Gastroesophageal sphincter (tissue), 3 donors: ENCODE measurements around the gene WDFY1.

Experiments used
- CTCF ChIP-seq, 4 experiments: fragments of 200-600 bp in 2 of 4; fragments of 450-650 bp in 2 of 4; sonication (generic) in 1 of 4; IDR thresholded peaks; one replicate each; pipeline ENCODE4 v1.5.1; 2017 to 2019; ENCODE audit warnings: antibody characterized with exemption in 4 of 4, mild to moderate bottlenecking in 2 of 4, moderate library complexity in 2 of 4
- POLR2A ChIP-seq, 2 donors: fragments of 450-650 bp; IDR thresholded peaks; one replicate each; pipeline ENCODE4 v1.6.1; 2017; ENCODE audit warnings: antibody characterized with exemption in 2 of 2, mild to moderate bottlenecking in 2 of 2, moderate library complexity in 1 of 2

GRCh38 chr2:223952280-223952968, 7.3 kb upstream of the WDFY1 start:
- no peak for TF ChIP-seq CTCF (IDR thresholded peaks at IDR 0.05)
- TF ChIP-seq POLR2A (IDR thresholded peaks at IDR 0.05): no peak
